ENCODE results near the gene NPL.

NPL gene

GRCh38 chr1:182867861-182868260, 78.3 kb downstream of the NPL start:
- no peak for DNase-seq (ENCODE audit: low read depth in 3 of 3)

GRCh38 chr1:182869241-182869666, 79.7 kb downstream of the NPL start:
- DNase-seq (ENCODE audit: low read depth in 3 of 3), result no peak

GRCh38 chr1:182872881-182873280, 83.3 kb downstream of the NPL start:
- no peak for DNase-seq (ENCODE audit: low read depth in 3 of 3)

GRCh38 chr1:182875889-182876288, 86.3 kb downstream of the NPL start:
- DNase-seq (ENCODE audit: low read depth in 3 of 3), result no peak

- no peak for DNase-seq (ENCODE audit: low read depth in 3 of 3)
These were observed 87.8 kb downstream of the NPL start for GRCh38 chr1:182877331-182877730.

- peak in 1 of 3 experiments; percentile 38 for DNase-seq (ENCODE audit: low read depth in 3 of 3)
These were observed 88.3 kb downstream of the NPL start for GRCh38 chr1:182877842-182878241.
